Stimulated activated CD8-positive, alpha-beta memory T cell treated with anti-CD3 and anti-CD28 coated beads, Interleukin-7, amount 100 ng/mL, for 24 hours (primary cell): Measurements from ENCODE around the gene EFS.

Source experiments
- DNase-seq: peaks from one replicate; pipeline ENCODE4 v3.0.0-alpha.2; 2020; ENCODE audit warnings: low read depth

The EFS gene

GRCh38 chr14:23378612-23379220, 13.7 kb upstream of the EFS start:
- no peak for DNase-seq

DNA sequence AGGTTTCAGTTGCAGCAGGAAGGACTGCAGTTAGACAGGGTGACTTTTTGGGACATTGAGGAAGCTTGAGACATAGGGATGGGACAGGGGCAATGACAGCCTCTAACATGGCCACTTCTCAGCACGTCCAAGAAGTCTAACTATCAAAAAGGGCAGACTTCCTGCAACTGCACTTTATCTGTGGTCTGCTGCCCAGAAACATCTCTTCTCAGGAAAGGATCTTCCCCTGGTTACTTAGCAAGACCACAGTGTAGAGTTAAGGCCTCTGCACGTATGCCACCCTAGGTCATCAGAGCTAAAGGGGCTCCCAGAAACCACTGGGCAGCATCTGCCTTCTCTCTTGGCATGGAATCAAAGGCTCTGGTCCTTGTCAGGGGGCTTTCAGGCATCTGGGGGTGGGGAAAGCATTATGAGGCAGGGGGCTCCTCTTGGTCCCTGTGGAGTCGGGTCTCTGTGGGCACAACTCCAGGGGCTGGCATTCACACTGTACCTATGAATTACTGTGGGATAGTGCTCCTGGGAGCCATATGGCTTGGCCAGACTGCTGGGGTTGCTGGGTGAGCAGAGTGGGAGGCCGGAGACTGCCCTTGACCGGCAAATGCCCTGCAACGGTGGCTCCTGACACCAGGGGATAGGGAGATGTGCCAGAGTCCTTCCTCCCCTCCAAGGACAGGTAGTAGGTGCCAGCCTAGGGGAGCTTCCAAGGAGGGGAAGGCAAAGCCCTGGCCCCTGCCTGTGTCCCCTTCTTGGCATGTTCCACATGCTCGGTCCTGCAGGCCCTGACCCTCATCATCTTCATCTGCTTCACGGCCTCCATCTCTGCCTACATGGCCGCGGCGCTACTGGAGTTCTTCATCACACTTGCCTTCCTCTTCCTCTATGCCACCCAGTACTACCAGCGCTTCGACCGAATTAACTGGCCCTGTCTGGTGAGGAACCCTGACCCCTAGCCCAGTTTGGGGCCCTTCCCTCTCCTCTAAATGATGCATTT, 12.9 kb upstream of the EFS start:
- no peak for DNase-seq

- DNase-seq: no peak
Measured at GRCh38 chr14:23377198-23377550, 12.2 kb upstream of the EFS start.

DNA sequence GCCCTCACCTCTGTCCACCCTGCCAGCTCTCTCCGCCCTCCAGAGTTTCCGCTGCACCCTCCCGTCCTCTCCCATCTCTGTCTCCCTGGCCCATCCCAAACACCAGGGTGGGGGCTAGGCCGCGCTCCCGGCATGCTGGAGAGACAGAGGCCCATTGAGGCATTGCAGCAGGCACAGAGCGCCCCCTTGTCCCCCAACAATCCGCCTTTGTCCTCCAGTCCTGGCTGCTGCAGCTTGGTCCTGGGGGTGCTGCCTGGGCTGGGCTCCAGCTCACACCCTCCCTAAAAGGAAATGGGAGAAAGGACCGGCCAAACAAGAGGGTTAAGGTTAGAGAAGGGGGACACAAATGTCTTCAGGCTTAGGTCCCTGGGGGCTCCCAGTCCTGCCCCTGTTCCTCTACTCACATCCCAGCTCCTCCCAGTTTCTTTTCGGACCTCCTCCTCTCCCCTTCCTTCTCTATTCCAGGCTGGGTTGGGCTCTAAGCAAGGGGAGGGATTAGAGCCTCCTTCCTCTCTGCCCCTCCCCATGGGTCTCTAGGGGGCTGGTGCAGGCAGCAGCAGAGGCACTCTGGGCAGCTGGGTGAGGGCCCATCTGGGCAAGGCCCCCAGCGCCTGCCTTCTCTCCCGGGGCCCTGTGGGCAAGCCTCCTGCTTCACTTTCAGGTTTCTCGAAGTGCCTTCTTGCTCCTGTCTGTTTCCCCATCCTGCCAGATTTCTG, 11.7 kb upstream of the EFS start, which contains the start of gene CMTM5:
Gene CMTM5, plus strand, starts transcription at position 565 of the 716 bp plus-strand sequence. CDS start 206 bp downstream, outside the sequence.
- DNase-seq: no peak

DNA sequence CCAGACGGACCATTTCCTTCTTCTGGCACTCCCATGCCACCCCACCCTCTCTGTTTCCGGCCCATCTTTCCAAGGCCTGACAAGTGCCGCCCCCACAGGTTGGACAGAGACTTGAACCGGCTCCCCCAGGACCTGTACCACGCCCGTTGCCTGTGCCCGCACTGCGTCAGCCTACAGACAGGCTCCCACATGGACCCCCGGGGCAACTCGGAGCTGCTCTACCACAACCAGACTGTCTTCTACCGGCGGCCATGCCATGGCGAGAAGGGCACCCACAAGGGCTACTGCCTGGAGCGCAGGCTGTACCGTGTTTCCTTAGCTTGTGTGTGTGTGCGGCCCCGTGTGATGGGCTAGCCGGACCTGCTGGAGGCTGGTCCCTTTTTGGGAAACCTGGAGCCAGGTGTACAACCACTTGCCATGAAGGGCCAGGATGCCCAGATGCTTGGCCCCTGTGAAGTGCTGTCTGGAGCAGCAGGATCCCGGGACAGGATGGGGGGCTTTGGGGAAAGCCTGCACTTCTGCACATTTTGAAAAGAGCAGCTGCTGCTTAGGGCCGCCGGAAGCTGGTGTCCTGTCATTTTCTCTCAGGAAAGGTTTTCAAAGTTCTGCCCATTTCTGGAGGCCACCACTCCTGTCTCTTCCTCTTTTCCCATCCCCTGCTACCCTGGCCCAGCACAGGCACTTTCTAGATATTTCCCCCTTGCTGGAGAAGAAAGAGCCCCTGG, 10.7 kb upstream of the EFS start:
- DNase-seq: no peak

- no peak for DNase-seq
Measured at GRCh38 chr14:23373041-23373440, 8.1 kb upstream of the EFS start.

- DNase-seq: no peak
Measured at GRCh38 chr14:23372509-23372908, 7.5 kb upstream of the EFS start, which contains the start of gene IL25. Gene IL25 (plus strand): TSS chr14:23372809.

DNA sequence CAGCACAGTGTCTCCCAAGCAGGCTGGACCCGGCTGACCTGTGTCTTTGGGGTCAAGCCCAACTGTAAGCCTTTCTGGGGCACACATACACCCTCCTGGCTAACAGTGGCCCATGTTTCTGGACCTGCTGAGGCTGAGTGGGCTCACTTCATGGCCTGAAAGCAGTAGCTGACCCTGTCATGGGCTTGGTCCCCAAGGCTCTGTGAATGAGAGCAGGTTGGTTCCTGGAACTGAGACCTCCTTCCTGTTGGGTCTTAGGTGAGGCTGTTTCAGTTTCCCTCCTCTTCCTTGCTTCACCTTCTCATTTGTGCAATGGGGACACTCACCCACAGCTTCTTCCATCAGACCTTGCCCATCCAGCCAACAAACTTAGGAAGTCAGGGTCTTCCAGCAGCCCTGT, 6.9 kb upstream of the EFS start:
- DNase-seq: no peak

GRCh38 chr14:23370221-23370620, 5.2 kb upstream of the EFS start:
- DNase-seq: no peak

DNA sequence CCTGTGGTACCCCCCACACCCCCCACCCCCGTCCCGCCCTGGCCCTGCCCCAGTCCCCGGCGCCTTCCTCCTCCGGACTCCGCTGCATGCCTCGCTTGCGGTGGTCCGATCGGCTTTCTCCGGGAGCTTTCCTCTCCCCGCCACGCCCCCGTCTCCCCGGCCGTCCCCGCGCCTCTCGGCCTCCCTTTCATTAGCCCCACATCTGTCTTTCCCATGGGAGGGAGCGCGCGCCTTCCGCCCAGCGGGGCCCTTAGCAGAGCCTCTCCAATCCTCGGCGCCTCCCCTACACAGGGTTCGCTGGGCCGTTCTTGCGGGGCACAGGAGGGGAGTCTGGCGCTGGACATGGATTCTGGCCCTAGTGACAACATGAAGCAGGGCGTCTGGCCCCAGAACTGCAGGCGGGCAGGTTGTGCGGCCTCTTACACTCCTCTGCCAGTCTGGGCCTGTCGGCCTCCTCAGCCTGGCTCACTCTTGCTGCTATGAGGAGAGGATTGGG, 1.5 kb upstream of the EFS start:
- DNase-seq: no peak

GRCh38 chr14:23365732-23366425, 907 bp upstream of the EFS start:
- DNase-seq: no peak

GRCh38 chr14:23364164-23365035, 572 bp downstream of the EFS start:
- no peak for DNase-seq

DNA sequence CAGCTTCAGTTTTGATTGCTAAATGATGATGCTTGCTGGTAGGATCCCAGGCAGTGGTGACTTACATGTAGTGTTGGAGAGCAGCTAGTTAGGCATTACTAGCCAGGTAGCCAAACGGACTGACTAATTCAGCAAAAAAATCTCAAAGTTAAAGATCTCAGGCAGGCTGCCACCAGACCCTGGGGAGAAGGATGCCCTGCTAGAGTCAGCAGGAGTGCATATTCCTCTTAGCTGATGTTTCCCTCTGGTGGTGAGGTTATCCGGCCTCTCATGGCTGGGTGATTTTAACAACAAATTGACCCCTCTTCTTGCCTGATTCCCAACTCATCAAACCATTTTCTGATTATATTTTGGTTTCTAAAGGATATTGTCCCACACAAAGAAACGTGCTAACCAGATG, 2.8 kb downstream of the EFS start:
- no peak for DNase-seq

- DNase-seq: no peak
Measured at GRCh38 chr14:23361763-23362162, 3.2 kb downstream of the EFS start.

DNA sequence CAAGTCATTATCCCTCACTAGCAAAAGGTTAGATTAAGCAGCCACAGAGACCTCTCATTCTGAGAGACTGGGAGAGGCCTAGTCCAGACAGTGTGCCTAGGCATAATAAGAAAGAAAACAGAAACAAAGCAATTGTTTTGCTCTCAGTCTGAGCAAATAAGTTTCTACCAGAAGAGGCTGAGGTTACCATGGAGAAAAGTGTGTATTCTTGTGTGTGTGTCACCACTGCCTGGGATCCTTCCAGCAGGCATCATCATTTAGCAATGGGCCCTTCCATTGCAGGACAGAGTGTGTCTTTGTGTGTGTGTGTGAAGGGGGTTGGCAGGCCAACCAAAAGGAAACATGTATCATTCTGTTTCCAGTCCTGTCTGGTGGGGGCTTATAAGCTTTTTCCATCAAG, 3.7 kb downstream of the EFS start:
- DNase-seq: no peak

DNA sequence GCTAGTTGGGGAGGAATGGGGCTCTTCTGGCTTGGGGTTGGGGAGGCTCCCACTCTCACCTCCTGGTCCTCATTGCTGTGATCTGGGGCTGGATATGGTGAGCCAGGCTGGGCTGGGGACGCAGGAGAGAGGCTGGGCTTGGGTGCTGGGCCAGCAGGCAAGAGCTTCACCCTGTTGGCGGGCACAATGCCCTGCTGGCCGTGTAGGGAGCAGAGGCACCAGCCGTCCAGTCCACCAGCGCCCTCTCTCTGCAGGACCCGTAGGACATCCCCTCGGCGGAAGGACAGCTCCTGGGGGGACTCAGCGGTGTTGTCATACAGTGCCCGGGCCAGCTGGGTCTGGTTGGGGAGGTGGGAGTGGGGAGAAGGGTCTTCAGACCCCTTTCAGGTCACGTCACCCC, 4.5 kb downstream of the EFS start:
- DNase-seq: no peak

- DNase-seq: no peak
Measured at GRCh38 chr14:23359722-23360447, 5.1 kb downstream of the EFS start.

GRCh38 chr14:23359167-23359626, 5.8 kb downstream of the EFS start:
- DNase-seq: no peak

- DNase-seq: no peak
Measured at GRCh38 chr14:23358553-23359166, 6.3 kb downstream of the EFS start.
